Ectodermal cell (in vitro differentiated cells): ENCODE data around the gene FOXN4.

Experiments used
- H3K27ac ChIP-seq: 2 replicates; pipeline ENCODE4 v1.7.0; 2013; ENCODE audit warnings: mild to moderate bottlenecking, low read depth, low read length; ENCODE audit not compliant: insufficient read depth, poor library complexity, severe bottlenecking
- H3K27me3 ChIP-seq: 2 replicates; pipeline ENCODE4 v1.7.0; 2013; ENCODE audit warnings: mild to moderate bottlenecking, low read length; ENCODE audit not compliant: insufficient read depth, control insufficient read depth, poor library complexity, severe bottlenecking
- H3K36me3 ChIP-seq: one replicate; pipeline ENCODE4 v1.7.0; 2013; ENCODE audit warnings: low read length; ENCODE audit not compliant: control insufficient read depth, insufficient read depth
- H3K4me1 ChIP-seq: one replicate; pipeline ENCODE4 v1.7.0; 2013; ENCODE audit warnings: low read length; ENCODE audit not compliant: control insufficient read depth, insufficient read depth
- H3K4me3 ChIP-seq: 2 replicates; pipeline ENCODE4 v1.7.0; 2013; ENCODE audit warnings: low read depth, low read length, control low read depth; ENCODE audit not compliant: insufficient read depth
- H3K9me3 ChIP-seq: 2 replicates; pipeline ENCODE4 v1.7.0; 2013; ENCODE audit warnings: mild to moderate bottlenecking, low read length, moderate library complexity; ENCODE audit not compliant: control insufficient read depth
- WGBS, 2 experiments: methylation state at CpG; one replicate each; pipeline ENCODE4 v1.1.7; 2013; ENCODE audit warnings: missing lambda C conversion rate in 2 of 2; 5-methylcytosine and 5-hydroxymethylcytosine counted together

FOXN4 gene

DNA sequence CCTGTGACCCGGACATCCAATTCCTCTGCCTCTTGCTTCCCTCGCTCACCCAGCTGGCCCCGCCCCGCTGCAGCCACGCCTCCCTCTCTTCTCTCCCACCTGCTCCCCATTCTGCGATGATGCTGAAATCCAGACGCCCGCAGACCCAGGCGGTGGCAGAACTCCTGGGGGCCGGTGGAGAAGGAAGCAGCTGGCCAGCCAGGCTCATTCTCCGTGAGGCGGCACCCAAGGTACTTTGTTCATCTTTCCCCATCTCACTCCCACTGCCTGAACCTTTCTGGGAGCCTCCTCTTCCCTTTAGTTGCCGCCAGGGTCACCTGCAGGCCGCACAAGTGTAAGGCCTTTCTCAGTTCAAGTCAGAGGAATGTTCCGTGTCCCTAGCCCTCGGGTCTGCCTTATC is 35.7 kb downstream of the FOXN4 start:
- Histone ChIP-seq H3K4me1 (peaks cover 8% of the 10 kb centered on the region), H3K9me3 (no peaks in the 10 kb centered on the region), H3K27me3 (no peaks in the 10 kb centered on the region), H3K4me3 (no peak overlapping the region), H3K27ac (no peak overlapping the region), H3K36me3 (no peaks in the 10 kb centered on the region)
- 49 to 55% methylated on average over 16 of the region's 16 CpGs for WGBS, 2 experiments

DNA sequence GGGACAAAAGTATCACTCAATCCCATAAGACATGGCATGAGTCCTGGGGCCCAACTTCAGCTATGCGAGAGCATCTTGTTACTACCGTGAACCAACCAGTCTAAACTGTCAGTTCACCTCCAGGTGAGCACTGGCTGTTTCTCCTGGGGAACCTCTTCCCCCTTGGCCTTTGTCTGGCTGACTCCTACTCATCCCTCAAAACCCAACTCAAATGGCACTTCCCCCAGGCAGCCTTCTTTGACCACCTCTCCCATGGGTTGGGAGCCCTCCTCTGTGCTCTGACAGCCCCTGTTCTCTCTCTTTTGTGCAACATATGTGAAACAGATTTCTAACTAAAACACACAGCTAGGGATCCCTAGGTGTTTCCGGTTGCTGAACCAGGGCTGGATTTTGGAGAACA is 37.7 kb downstream of the FOXN4 start:
- Histone ChIP-seq H3K9me3 (no peaks in the 10 kb centered on the region), H3K4me1 (no peaks in the 10 kb centered on the region), H3K27ac (no peak overlapping the region), H3K27me3 (no peaks in the 10 kb centered on the region), H3K36me3 (no peaks in the 10 kb centered on the region), H3K4me3 (no peak overlapping the region)
- WGBS, 2 experiments: 89 to 90% methylated on average over 3 of the region's 3 CpGs

DNA sequence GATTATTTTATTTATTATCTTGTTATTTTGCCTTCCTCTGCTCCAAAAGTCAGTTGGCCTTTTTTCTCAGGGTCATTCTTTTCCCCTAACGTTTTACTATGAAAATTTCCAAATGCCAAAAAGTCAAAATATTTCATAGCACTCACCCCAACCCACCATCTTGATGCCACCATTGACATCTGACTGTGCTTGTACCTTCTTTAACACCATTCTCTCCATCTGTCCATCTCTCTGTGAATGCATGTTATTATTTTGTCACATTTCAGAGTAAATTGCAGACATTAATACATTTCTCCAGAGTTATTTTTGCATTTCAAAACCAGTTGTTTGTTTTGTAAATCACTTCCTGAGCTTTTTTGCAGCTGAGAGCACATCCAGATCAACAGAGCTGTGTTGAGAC is 38.6 kb downstream of the FOXN4 start:
- WGBS, 2 experiments: 0% methylated on average over 1 of the region's 1 CpG
- Histone ChIP-seq H3K9me3 (no peaks in the 10 kb centered on the region), H3K36me3 (no peaks in the 10 kb centered on the region), H3K27me3 (no peaks in the 10 kb centered on the region), H3K4me1 (no peaks in the 10 kb centered on the region), H3K27ac (no peak overlapping the region), H3K4me3 (no peak overlapping the region)

DNA sequence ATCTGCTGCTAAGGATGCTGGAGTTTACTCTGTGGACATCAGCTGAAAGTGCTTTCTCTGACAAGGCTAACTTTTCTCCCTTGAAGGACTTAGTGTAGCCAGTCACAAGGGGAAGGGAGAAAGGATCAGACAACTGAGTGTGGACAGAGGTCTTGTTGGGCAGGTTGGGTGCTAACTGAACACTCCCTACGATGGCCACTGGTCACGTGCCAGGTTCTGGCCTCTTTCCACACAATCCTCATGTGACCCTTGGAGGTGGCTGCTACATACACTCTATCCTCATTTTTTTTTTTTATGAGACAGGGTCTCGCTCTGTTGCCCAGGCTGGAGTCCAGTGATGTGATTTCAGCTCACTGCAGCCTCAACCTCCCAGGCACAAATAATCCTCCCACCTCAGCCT is 39.7 kb downstream of the FOXN4 start:
- H3K27me3 ChIP-seq: no peaks in the 10 kb centered on the region
- no peak overlapping the region for H3K4me3 ChIP-seq
- WGBS, 2 experiments: 91 to 92% methylated on average over 3 of the region's 3 CpGs
- H3K27ac ChIP-seq: no peak overlapping the region
- H3K36me3 ChIP-seq: no peaks in the 10 kb centered on the region
- no peaks in the 10 kb centered on the region for H3K9me3 ChIP-seq
- H3K4me1 ChIP-seq: no peaks in the 10 kb centered on the region

DNA sequence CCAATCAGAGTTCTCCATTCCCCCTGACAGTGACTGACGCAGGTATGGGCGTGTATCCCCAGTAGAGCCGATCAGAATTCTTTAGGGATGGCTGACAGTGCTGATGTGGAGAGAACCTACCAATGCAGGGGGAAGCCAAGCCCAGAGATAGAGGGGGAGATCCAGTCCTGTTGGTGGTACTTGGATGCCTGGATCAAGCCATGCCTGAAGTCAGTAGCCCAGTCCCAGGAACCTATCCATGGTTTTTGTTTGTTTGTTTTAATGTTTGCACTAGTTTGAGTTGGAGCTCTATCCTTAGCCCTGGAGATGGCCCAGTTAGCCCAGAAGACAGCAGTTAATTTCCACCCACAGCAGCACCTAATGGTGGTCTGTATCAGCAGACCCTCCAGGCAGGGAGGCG is 40.2 kb downstream of the FOXN4 start:
- no peaks in the 10 kb centered on the region for H3K36me3 ChIP-seq

DNA sequence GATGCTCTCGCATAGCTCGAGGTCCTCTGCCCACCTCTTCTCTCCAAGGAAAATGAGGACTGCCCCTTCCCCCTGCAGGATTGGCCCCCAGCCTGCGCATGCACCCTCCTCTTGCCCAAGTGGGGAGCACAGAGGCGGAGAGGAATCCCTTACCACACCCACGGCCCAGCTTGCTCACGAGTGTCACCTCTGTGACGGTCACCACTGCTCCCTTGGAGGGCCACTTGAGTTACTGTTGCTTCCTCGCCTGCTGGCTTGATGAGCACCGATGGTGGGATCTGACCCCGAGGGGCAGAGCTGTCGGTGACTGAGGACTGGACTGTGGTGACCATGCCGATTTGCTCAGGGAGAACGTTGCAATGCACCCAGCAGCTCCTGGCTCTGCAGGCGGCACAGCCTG is 41.7 kb downstream of the FOXN4 start:
- no peaks in the 10 kb centered on the region for H3K27me3 ChIP-seq
- no peak overlapping the region for H3K27ac ChIP-seq
- H3K4me1 ChIP-seq: no peaks in the 10 kb centered on the region
- 91 to 92% methylated on average over 14 of the region's 14 CpGs for WGBS, 2 experiments
- no peaks in the 10 kb centered on the region for H3K36me3 ChIP-seq
- no peaks in the 10 kb centered on the region for H3K9me3 ChIP-seq
- no peak overlapping the region for H3K4me3 ChIP-seq

More for the DNA sequence above, 40.2 kb downstream of the FOXN4 start:
- no peak overlapping the region for H3K4me3 ChIP-seq
- no peaks in the 10 kb centered on the region for H3K27me3 ChIP-seq
- no peak overlapping the region for H3K27ac ChIP-seq
- WGBS, 2 experiments: 90% methylated on average over 4 of the region's 4 CpGs
- no peaks in the 10 kb centered on the region for H3K4me1 ChIP-seq
- no peaks in the 10 kb centered on the region for H3K9me3 ChIP-seq

DNA sequence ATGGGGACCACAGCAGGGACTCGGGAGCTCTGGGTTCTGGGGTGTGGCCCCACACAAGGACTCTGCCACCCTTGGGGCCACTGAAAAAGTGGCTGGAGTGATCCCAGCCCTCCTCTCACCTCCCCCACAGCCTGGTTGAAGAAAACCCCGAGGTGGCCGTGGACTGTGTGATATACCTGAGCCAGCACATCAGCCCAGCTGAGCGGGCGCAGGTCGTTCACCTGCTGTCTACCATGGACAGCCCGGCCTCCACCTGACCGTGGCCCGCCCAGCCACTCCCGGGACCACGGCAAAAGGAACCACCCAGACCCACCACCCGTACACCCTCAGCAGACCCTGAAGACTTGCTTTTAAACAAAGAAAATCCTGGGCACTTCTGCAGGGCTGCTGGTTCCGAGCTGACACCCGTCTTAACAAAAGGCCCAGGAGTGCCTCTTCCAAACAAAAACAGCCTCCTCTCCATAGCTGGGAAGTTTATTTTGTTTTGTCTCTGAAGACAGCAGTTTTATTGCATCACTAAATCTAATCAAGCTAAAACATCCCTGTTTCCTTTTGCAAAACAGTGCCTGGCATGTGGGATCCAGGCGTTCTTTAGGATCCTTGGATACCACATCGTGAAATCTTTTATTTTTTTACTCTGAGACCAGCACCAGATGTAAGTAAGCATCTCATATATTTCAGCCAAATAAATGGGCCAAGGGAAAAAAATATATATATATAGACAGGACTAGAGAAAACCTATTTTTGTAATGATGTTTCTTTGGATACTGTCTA is 42.8 kb downstream of the FOXN4 start:
- H3K27ac ChIP-seq: no peak overlapping the region
- no peaks in the 10 kb centered on the region for H3K36me3 ChIP-seq
- no peaks in the 10 kb centered on the region for H3K9me3 ChIP-seq
- 87 to 88% methylated on average over 16 of the region's 16 CpGs for WGBS, 2 experiments
- H3K4me1 ChIP-seq: no peaks in the 10 kb centered on the region
- H3K4me3 ChIP-seq: no peak overlapping the region
- no peaks in the 10 kb centered on the region for H3K27me3 ChIP-seq

DNA sequence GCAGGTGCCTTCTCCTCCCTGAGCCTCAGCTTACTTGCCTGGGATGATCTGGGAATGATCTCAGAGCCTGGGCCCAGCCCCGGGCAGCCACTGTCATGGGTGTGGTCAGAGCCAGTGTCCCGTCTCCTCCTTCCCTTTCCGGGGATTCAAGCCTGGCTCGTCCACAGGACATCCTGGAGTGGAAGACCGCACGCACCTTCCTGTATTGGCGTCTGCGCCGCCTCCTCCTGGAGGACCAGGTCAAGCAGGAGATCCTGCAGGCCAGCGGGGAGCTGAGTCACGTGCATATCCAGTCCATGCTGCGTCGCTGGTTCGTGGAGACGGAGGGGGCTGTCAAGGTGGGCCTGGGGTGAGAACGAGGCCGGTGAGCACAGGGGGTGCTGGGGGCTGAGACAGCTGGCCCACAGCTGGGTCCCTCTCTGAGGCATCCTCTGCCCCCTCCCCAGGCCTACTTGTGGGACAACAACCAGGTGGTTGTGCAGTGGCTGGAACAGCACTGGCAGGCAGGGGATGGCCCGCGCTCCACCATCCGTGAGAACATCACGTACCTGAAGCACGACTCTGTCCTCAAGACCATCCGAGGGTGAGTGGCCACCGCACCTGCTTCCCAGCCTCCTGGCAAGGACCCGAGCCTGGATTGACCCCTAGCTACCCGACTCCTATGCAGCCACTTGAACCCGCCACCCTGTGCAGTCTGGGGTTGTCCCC is 44.0 kb downstream of the FOXN4 start:
- H3K4me1 ChIP-seq: no peaks in the 10 kb centered on the region
- H3K27ac ChIP-seq: no peak overlapping the region
- no peaks in the 10 kb centered on the region for H3K9me3 ChIP-seq
- WGBS, 2 experiments: 94% methylated on average over 27 of the region's 27 CpGs
- no peaks in the 10 kb centered on the region for H3K36me3 ChIP-seq
- H3K4me3 ChIP-seq: no peak overlapping the region
- no peaks in the 10 kb centered on the region for H3K27me3 ChIP-seq

DNA sequence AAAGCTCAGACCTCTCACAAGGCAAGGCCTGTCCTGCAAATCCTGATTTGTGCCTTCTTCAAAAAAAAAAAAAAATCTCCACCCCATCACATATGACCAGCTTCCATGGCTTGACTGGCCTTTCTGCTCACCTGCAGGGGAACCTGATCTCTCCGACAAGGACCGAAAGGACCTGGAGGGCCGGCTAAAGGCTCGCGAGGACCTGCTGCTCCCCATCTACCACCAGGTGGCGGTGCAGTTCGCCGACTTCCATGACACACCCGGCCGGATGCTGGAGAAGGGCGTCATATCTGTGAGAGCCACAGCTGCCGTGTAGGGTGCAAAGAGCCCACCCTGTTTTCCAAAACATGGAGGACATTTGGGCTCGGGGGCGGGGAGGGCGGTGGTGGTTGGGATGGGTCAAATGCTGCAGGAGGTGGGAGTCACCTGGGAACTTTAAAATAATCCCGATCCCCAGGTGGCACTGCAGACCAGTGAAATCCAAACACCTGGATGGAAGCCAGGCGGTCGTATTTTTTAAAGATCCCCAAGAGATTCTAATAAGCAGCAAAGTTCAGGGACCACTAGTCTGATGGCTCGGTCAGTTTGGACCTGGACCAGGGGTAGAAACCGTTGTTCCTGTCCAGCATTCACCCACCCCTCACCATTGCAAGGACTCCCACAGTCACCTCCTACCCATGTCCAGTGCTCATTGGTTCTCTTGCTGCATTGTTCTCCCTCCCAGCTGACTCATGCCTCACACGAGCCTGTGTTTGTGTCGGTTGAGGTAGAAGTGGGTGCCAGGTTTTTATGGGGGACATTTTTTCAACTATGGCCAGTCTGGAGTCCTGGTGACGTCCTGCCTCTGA is 44.8 kb downstream of the FOXN4 start:
- Histone ChIP-seq H3K27ac (no peak overlapping the region), H3K27me3 (no peaks in the 10 kb centered on the region), H3K4me3 (no peak overlapping the region), H3K36me3 (no peaks in the 10 kb centered on the region), H3K9me3 (no peaks in the 10 kb centered on the region), H3K4me1 (no peaks in the 10 kb centered on the region)
- 41% methylated on average over 23 of the region's 23 CpGs for WGBS, 2 experiments

DNA sequence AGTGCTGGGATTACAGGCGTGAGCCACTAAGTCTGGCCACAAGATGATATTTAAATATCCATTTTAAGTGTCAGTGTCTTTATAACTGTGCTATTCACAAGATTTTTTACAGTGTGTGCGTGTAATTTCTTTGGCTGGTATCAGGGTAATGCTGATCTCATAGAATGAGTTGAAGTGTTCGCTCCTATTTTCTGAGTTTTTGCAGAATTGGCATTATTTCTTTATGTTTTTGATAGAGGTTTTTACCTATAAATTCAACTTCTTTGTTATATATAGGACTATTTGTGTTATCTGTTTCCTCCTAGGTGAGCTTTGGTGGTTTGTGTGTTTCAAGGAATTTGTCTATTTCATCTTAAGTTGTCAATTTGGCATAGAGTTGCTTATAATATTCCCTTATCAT is 45.6 kb downstream of the FOXN4 start:
- no peaks in the 10 kb centered on the region for H3K4me1 ChIP-seq
- H3K36me3 ChIP-seq: no peaks in the 10 kb centered on the region
- no peak overlapping the region for H3K27ac ChIP-seq
- 89 to 91% methylated on average over 3 of the region's 3 CpGs for WGBS, 2 experiments
- no peak overlapping the region for H3K4me3 ChIP-seq
- no peaks in the 10 kb centered on the region for H3K9me3 ChIP-seq
- no peaks in the 10 kb centered on the region for H3K27me3 ChIP-seq
